NCI-H2029 treated with DMSO at 0.1 percent for 48 hours (cell line): ENCODE measurements around the gene TAGLN3.

Experiments used
- DNase-seq: peaks from one replicate; lab custom pipeline; 2025; lab: John Stamatoyannopoulos, UW

The TAGLN3 gene

DNA sequence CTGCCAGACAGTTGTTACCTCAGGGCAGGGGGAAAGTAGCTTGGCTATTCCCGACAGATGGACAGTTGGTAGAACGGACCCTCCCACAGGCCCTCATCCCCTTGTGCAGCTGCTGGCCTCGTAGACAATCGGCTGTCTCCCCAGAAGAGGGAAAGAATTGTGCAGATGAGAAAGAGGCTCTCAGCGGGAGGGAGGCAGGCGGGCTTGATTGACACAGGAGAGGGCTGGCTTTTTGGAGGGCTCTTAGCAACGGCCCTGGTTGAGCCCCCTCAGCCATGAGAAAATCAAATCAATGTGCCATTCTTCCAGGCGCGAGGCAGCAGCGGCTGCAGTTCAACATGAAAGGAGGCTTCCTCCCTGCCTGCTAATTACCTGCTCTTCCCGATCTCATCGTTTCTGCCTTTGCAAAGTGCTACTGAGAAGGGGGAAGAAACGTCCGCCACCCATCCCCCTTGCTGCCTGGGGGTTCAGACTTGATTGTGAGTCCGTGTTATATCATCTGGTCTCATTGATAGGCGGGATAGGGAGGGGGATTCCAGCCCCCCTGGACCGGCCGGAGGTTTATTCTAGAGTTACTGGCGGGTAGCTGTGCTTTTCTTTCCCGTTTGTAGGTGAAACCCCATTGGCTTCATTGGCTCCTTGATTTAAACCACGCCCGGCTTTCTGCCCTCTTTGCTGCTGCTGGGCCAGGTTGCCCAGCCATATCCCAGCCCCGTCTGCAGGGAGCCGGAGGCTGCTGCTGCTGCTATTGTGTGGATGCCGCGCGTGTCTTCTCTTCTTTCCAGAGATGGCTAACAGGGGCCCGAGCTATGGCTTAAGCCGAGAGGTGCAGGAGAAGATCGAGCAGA, at the start of gene TAGLN3:
Gene TAGLN3 (plus strand): TSS at position 287 of the 848 bp plus-strand sequence. CDS start 501 bp downstream, at position 788.
- peak; percentile 56 for DNase-seq

DNA sequence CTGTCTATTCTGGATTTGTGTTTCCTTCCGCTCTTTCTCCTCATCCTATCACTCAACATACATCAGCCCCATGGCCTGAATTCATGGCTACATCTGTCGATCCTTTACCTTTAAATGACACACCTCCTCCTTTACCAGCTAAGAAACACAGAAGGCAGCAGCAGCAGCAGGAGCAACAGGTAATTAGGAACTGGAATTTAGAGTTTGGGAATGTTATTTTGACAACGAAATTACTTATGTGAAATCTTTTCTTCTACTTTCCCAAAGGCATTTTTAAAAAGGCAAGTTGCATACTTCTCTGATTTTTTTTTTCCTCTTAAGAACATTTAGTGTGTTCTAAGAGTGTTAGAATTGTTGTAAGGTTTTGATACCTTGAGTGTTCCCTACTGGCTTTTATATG, 49.0 kb upstream of the TAGLN3 start:
- no peak for DNase-seq

DNA sequence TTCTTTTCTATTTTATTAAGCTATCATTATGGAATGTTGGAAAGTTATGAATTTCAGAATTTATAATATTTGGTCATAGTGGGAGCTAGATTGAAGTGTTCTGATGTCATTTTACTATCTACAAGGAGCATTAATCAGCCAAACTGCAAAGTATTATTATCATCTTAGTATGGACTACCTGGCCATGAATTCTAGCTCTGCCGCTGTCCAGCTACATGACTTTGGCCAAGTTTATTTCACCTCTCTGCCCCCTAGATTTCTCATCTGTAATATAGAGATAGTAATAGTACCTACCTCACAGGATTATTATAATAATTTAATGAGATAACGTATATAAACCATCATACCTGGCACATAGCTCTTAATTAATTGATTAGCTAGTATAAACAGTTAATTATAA, 47.7 kb upstream of the TAGLN3 start:
- no peak for DNase-seq

DNA sequence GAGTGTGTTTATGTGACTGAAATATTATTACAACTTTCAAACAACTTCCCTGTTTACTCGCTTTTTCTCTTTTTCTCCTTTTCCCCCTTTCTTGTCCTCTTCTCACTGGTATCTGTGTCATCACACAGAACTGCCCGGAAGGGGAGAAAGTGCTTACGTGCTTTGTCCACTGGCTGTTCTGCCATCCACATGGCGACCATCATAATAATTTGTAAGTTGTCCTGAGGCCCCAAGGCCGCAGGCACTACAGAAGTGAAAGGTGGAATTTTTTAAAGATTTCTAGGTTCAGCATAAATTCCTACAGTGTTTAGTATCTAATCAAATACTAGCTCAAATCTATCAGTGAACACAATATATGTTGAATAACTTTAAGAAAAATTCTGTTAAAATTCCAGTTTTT, 46.6 kb upstream of the TAGLN3 start:
- no peak for DNase-seq

DNA sequence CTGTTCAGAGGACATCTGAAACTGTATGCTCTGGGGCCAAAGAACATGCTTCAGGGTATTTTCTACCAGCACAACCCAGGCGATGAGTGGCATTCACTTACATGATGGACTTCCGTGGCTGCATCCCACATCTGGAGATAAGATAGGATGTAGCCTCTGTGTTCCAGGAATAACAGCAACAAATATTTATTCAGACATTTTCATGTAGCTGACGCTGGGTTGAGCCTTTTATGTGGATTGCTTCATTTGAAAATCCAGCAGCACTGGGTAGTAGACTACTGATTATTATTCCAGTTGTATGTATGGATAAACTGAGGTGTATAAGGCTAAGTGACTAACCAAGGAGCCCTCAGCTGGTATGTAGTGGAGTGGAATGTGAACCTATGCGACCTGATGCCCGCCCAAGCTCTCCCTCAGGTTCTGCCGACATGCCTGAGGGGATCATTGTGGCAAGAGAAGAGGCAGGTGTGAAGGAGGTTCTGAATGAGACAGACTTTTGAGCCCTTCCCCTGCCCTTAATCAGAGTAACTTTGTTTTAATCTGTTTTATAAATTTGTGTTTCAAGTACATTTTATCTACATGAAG, 45.8 kb upstream of the TAGLN3 start:
- no peak for DNase-seq

DNA sequence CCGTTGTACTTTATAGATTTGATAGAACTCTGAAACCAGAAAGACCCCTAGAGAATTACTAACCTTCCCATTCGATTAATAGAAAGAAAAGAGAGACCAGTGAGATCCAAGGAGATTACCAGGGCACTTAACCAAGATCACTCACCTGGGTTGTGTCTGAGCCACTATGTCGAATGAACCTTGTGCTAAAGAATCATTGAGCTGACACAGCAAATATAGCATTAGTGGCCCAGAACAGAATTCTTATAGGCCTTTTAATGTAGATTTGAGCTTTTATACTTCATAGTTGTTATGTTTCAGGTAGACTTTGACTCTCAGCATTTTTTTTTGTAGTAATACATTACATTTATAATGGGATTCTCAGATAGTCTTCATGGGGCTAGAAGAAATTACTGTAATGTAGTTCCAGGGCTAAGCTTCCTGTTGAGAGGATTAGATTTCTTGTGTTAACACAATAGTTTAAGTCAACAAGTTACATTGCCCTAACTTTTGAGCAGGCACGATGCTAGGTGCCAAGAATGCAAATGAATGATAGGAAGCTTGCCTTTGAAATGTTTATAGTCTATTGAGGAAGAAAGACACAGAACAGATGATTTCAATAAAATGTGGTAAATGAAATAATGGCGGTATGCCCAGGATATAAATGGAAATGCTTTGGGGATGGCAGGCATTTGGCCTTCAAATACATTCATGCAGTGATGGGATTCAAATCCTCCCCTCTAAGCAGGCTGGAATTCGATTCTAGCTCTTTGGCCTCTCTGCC, 44.3 kb upstream of the TAGLN3 start:
- DNase-seq = no peak

DNA sequence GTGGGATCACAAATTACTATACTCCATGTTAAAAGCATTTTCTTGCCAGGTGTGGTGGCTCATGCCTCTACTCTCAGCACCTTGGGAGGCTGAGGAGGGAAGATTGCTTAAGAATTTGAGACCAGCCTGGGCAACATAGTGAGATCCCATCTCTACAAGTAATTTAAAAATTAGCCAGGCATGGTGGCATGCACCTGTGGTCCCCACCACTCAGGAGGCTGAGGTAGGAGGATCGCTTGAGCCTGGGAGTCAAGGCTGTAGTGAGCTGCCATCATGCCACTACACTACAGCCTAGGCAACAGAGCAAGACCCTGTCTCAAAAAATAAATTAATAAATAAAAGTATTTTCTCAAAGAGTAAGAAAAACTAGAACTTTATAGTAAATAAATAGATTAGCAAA, 42.8 kb upstream of the TAGLN3 start:
- DNase-seq = no peak

DNA sequence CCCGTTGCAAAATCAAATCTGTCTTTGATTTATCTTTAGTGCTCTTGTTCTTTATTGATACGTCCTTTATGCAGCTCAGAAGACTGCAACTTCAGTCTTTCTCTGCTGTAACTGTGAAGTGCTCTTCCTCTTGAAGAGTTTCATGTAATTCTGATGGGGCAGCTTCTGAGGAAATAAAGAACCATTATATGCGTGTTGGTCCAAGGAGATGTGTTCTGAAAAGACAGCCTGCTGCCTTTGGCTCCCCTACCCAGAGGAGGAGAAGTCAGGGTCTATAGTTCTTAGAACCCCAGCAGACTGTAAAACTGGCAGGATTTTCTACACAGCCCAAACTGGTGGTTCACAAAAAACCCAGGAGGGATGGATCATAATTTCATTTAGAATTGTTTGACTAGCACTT, 42.3 kb upstream of the TAGLN3 start:
- no peak for DNase-seq

DNA sequence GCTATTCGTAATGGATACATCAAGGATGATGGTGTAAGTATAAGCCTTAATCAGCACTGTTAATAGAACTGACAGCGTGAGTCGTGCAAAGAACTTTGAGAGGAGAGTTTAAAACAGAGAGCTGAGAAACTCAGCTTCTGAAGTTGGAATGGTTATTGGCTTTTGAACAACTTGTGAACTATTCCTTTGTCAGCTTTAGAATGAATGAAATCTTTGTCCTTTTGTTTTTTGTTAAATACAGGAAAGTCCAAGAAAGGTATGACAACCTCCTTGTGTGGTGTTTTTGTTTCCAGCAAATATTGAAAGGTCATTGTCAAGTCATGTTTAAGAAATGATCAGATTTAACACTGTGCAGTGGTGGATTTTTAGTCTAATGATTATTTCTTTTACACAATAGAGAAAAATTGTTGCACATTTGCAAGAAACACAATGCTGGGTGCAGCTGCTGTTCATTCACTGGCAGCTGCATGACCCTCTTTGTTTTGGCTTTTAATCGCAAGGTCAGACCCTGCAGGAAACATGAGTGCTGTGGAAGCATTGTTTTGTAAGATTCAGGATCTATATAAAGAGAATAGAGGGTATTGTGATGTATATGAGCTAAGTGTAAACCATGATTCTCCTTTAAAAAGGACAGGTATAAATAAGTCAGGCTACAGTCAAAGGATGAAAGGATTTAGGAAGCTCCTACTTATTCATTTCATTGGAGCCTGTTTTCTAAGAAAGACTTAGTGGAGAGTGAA, 41.6 kb upstream of the TAGLN3 start:
- no peak for DNase-seq

DNA sequence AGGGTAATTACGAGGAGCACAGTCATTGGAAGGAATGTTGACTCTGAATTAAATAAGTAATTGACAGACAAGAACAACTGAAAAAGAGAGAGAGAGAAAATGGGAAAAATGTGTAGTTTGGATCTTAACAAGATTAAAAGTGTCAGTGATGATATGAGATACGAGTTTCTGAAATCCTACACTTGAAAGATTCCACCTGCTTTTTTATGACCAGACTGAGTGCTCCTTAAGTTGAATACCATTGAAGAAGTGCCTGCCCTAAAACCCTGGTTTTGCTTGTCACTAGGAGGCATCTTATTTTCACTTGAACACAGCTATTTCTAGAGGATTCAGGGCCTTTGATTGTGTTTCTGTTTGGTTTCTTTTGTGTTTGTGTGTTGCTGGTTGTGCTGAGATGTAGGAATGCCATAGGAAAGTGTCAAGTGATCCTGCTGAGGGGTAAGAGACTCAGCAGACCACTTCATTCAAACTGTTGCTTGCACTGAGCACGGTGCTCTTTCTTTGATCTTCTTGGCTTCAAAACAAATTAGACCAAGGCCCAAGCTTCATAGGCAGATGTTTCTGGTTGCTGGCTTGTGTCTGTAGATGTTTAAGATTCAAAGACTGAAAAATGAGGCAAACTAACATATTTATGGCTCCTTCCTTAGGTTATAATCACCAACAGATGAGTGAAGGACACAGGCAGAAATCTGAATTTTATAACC, 37.1 kb upstream of the TAGLN3 start:
- DNase-seq = no peak

DNA sequence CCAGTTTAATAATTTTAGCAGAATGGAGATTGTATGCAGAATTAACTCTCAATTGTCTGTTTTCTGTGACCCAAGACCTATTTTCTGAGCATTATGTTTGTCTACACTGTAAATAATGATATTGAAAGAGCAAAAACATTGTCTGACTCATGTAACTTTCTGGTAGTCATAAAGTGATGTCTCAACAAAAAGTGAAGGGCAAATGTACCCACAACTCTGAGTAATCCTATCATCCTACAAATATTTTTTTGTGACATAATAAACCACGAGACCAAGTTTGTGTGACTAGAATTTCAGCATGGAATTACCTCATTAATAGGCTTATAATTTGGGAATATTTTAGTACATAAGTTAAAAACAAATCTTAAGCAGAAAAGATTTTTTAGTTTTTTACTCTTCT, 35.3 kb upstream of the TAGLN3 start:
- no peak for DNase-seq

DNA sequence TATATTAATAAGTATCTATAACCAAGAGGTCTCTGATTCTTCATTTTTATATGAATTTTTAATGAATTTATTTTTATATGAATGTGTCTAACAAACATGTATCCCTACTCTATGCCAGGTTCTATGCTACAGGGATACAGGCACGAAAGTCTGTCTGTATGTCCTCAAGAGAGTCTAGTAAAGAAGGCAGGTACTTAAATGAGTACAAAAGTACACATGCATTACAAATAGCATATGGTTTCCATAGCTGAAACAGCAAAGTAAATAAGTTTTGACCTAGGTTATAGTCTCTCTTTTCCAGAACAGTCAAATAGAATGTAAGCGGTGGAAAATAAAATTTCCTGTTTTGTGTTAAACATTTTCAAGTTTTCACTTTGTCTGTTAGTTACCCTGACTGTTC, 33.2 kb upstream of the TAGLN3 start:
- no peak for DNase-seq

DNA sequence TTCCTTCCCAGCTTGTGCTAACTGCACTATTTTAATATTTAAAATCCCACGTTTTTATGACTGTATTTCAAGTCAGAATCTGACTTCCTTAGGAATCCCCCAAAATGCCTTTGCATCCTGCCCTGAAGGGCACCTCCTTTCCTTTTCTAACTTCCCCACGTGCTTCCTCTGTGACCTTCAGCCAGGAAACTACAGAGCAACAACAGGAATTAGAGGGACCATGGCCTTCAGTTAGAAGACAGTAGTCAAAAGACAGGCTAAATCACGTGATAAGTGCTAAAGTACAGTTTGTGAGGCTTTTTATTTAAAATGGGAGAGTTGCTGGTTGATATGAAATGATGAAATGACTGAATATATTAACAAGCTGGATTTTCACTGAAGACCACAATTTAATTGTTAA, 31.7 kb upstream of the TAGLN3 start:
- DNase-seq = no peak

DNA sequence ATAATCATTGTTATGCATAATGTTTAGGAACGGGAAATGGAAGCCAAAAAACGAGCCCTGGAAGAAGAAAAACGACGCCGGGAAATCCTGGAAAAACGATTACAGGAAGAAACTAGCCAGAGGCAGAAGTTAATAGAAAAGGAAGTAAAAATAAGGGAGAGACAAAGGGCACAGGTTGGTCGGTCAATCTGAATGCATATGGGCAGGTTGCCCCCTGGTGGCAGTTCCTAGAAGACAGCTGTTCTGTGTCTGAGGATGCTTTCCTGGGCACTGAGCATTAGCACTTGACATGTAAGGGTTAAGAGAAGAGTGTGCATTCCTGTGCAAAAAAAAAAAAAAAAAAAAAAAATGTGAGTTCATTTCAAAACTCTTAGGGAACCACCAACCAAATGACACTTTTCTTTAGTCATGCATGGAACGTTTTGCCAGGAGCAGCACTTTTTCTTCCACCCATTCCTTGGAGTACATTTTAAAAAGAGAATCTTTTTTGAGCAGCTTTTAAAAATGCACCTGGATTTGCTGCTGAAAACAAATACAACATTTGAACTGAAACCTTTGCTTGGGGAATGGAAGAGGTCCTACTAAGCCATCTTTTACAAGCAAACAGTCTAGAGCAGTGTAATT, 31.0 kb upstream of the TAGLN3 start:
- DNase-seq = peak; percentile 87

DNA sequence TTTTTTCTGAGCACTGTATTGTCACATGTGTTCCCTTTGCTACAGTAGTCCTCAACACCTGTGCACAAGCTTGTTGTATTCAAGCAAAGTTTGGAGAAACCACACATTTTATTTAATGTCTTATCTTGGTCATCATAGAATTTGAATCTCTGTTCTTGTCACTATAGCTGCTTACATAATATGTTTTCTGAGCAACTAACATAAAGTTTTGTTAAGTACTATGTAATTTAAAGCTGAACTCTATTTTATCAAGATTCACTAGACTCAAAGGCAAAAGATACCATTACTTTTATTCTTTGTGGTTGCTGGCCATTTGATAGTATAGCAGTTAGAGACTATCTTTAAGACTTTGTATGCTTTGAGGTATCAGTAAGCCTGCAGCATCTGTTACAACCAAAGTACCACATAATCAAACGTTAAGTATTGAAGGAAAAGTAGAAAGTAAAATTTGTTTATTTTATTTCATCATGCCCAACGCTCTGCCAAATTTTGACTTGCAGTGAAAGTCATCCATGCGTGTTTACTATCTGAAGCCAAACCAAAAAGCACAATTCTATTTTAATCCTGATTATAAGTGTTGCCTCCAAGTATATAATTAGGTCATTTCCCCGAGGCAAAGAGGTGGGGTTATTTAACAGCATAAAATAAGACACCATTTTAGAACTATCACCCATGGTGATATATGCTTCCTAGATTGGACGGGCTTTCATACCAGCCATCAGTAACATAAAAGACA, 30.2 kb upstream of the TAGLN3 start:
- DNase-seq = no peak

DNA sequence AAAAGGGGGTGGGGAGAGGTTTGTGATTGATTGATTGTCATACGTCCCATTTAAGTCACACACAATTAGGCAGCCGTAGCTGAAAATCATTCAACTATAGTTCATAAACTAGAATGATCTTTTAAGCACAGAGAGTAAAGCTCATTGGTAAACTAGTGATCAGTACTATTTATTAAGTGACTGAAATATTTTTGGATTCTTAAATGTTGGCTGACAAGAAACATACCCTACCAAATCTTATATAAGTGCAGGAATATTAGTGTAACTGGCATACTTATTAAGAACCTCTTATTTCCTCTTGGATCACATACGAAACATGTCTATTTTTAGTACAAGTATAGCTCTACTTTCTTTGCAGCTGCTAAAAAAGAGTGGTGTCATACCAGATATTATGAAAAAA, 28.3 kb upstream of the TAGLN3 start:
- DNase-seq = no peak

DNA sequence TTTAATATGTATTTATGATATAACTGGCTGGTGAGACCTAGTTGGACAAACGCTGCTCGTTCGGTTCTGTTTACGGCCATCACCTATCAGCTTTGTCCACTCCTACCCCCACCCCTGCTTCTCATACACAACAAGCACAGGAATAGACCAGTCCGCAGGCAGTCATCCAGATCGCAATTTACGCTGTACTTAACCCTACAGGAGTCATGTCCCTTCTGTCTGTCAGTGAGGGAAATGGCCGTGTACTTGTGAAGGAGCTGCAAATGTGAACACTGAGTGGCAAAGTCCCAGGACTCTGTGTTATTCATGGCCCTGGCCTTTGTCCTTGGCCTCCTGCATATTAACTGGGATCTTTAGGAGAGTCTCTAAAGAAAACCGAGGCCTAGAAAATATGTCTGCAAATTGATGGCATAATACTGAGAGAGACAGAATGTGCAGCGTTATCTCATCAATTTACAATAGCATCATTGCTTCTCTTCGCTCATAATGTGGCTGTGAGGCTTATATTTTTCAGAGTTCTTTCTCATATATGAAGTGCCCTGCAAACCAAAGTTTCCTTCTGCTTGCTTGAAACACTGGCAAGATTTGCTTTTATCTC, 27.1 kb upstream of the TAGLN3 start:
- DNase-seq = peak; percentile 80

DNA sequence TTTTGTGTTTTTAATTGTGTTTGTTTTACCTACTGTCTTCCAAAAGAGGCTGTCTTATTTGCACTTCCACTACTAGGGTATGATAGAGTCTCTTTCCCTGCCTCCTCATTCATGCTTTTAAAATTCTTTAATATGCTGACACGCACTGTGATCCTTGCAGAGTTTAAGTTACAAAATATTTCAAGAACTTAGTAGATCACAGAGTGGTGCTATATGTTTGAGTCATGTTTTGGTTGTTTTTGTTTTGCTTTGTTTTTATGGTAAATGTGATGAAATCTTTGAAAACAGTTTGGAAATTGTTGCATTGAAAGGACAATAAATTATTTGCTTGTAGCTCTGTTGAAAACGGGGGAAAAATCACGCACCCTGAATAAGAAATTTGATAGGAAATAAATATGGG, 25.8 kb upstream of the TAGLN3 start:
- DNase-seq = no peak

DNA sequence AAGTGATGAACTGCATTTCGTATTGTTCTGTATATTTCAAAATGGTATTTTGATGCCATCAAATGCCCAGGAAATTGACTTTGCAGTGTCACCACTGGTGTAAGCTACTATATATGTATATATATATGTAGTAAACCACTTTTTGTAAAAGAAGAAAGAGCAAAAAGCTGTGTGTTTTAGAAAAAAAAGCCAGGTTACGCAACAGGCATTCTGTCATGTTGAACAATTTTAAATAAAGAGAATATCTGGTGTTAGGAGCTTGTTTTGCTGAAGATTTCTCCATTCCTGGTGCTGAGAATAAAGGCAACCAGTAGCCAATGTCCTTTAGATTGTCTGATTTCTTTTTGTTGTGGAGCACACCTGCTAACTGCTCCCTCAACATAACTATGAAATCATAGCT, 23.6 kb upstream of the TAGLN3 start:
- no peak for DNase-seq

DNA sequence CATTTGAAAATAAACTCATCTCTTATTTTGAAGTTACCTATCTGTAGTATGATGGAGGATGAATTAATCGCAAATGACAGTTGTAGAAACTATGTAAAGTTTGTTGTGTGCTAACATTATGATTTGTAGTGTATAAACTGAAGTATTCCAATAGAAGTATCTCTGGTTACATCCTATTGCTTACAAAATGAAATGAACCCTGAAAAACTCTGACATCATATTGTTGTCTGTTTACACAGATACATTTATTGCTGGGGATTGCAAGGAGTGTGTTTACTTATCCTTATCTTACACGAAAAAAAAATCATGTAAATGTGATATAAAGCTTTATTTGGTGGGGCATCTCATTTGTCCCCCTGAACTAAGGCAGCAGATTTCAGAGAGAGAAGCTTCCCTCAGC, 22.5 kb upstream of the TAGLN3 start:
- DNase-seq = peak; percentile 19
